A549 (cell line): ENCODE measurements around the gene SLC6A19. TPM values are rescaled to one million over a fixed set of nuclear protein-coding genes. Genes with fewer than 3 reads are reported as not detected.

Experiments used
- ATAC-seq, 2 experiments: fragments of 200-7000 bp in 1 of 2; fragments of >200 bp in 1 of 2; cut with Nextera tagmentation in 1 of 2; cut with Tn5 transposase in 1 of 2; 3 replicates each; pipeline versions ENCODE4 v1.8.0 to v1.9.1; 2018 to 2020; ENCODE audit warnings: mild to moderate bottlenecking in 1 of 2, moderate library complexity in 1 of 2
- CTCF ChIA-PET: fragments of 300-600 bp; sonication (Branson Sonifier 250); formaldehyde crosslinking; extraction: SDS; loops from one replicate; lab custom pipeline; 2021; ENCODE audit warnings: antibody characterized with exemption, inconsistent platforms; lab: Yijun Ruan, JAX
- POLR2A ChIA-PET: fragments of 350-600 bp; formaldehyde crosslinking; extraction: SDS; loops from one replicate; lab custom pipeline; 2021; ENCODE audit warnings: antibody characterized with exemption, inconsistent platforms; lab: Yijun Ruan, JAX
- DNase-seq, 2 experiments: peaks; one replicate each; pipeline versions ENCODE4 v3.0.0 to v3.0.0-alpha.2; 2011 to 2016; ENCODE audit warnings: low read depth in 1 of 2, low spot score in 1 of 2
- FAIRE-seq: peaks from 2 replicates; lab custom pipeline; 2011; peaks lifted over from hg19 to GRCh38; lab: Jason Lieb, UNC
- H3K27ac ChIP-seq, 2 experiments: fragments of >200 bp; sonication (Bioruptor Twin); formaldehyde crosslinking; 3 replicates each; pipeline ENCODE4 v1.5.1; 2016 to 2017
- H3K4me1 ChIP-seq: fragments of >200 bp; sonication (Bioruptor Twin); formaldehyde crosslinking; 3 replicates; pipeline ENCODE4 v1.6.1; 2016
- H3K4me2 ChIP-seq: fragments of >200 bp; sonication (Bioruptor Twin); formaldehyde crosslinking; 3 replicates; pipeline ENCODE4 v1.6.1; 2016
- H3K4me3 ChIP-seq: fragments of >200 bp; sonication (Bioruptor Twin); formaldehyde crosslinking; 3 replicates; pipeline ENCODE4 v1.5.1; 2016
- H3K9me3 ChIP-seq: fragments of >200 bp; sonication (Bioruptor Twin); formaldehyde crosslinking; 3 replicates; pipeline ENCODE4 v1.6.1; 2016
- ATOH8 ChIP-seq: fragments of 250-450 bp; sonication (Bioruptor Pico); IDR thresholded peaks from 2 replicates; pipeline ENCODE4 v1.5.0; 2020; ENCODE audit warnings: low read depth, mild to moderate bottlenecking, moderate library complexity
- BHLHE40 ChIP-seq: IDR thresholded peaks from 2 replicates; pipeline ENCODE4 v1.6.1; 2012; ENCODE audit warnings: low read depth, low read length, inconsistent platforms
- CBX8 ChIP-seq: fragments of 200-600 bp; sonication (generic); IDR thresholded peaks from 2 replicates; pipeline ENCODE4 v1.6.1; 2016
- CHD4 ChIP-seq: fragments of 200-600 bp; sonication (generic); IDR thresholded peaks from 2 replicates; pipeline ENCODE4 v1.6.1; 2016; ENCODE audit warnings: antibody characterized with exemption, mild to moderate bottlenecking, borderline replicate concordance
- CTCF ChIP-seq: fragments of >200 bp; sonication (Bioruptor Twin); formaldehyde crosslinking; IDR thresholded peaks from 3 replicates; pipeline ENCODE4 v1.5.1; 2016
- EP300 ChIP-seq, 2 experiments: fragments of >200 bp; sonication (Bioruptor Twin); formaldehyde crosslinking; IDR thresholded peaks; 2 replicates in 1 of 2; 3 replicates in 1 of 2; pipeline ENCODE4 v1.6.1; 2016 to 2017
- HDAC2 ChIP-seq: fragments of 200-600 bp; sonication (generic); IDR thresholded peaks from 2 replicates; pipeline ENCODE4 v1.6.1; 2016
- HEYL ChIP-seq: fragments of 250-450 bp; sonication (Bioruptor Pico); IDR thresholded peaks from 2 replicates; pipeline ENCODE4 v1.8.0; 2021; ENCODE audit warnings: mild to moderate bottlenecking, moderate library complexity
- HOXB13 ChIP-seq: fragments of 250-450 bp; sonication (Bioruptor Pico); IDR thresholded peaks from 2 replicates; pipeline ENCODE4 v1.5.0; 2020; ENCODE audit warnings: low read depth, mild to moderate bottlenecking, moderate library complexity
- HOXB5 ChIP-seq: fragments of 250-450 bp; sonication (Bioruptor Pico); IDR thresholded peaks from 2 replicates; pipeline ENCODE4 v1.5.0; 2020; ENCODE audit warnings: mild to moderate bottlenecking, moderate library complexity
- MAX ChIP-seq: IDR thresholded peaks from 2 replicates; pipeline ENCODE4 v1.6.1; 2012
- MYC ChIP-seq: IDR thresholded peaks from 2 replicates; pipeline ENCODE4 v1.6.1; 2012; ENCODE audit warnings: mild to moderate bottlenecking, inconsistent platforms, low read length, improper control_type of control experiment, borderline replicate concordance
- NPAS2 ChIP-seq: fragments of 250-450 bp; sonication (Bioruptor Pico); IDR thresholded peaks from 2 replicates; pipeline ENCODE4 v1.8.0; 2022; ENCODE audit warnings: mild to moderate bottlenecking, moderate library complexity, borderline replicate concordance
- NR3C1 ChIP-seq: fragments of >200 bp; sonication (Bioruptor Twin); formaldehyde crosslinking; IDR thresholded peaks from 3 replicates; pipeline ENCODE4 v1.6.1; 2017
- POLR2AphosphoS2 ChIP-seq: conservative IDR thresholded peaks from 2 replicates; pipeline ENCODE4 v1.6.1; 2012; ENCODE audit warnings: low read length, improper control_type of control experiment, inconsistent platforms
- RAD21 ChIP-seq, 2 experiments: fragments of >200 bp in 1 of 2; sonication (Bioruptor Twin) in 1 of 2; formaldehyde crosslinking in 1 of 2; IDR thresholded peaks in 1 of 2; conservative IDR thresholded peaks in 1 of 2; 2 replicates in 1 of 2; 3 replicates in 1 of 2; pipeline ENCODE4 v1.6.1; 2012 to 2018; ENCODE audit warnings: inconsistent platforms in 1 of 2
- RARB ChIP-seq: fragments of 250-450 bp; sonication (Bioruptor Pico); IDR thresholded peaks from 2 replicates; pipeline ENCODE4 v1.8.0; 2021; ENCODE audit warnings: mild to moderate bottlenecking, moderate library complexity
- RFX5 ChIP-seq: fragments of 450-650 bp; IDR thresholded peaks from 2 replicates; pipeline ENCODE4 v1.7.1; 2014; ENCODE audit warnings: antibody characterized with exemption, mild to moderate bottlenecking, moderate library complexity
- SMC3 ChIP-seq: fragments of >200 bp; sonication (Bioruptor Twin); formaldehyde crosslinking; IDR thresholded peaks from 3 replicates; pipeline ENCODE4 v1.6.1; 2018; ENCODE audit warnings: inconsistent platforms
- TFCP2L1 ChIP-seq: fragments of 250-450 bp; sonication (Bioruptor Pico); IDR thresholded peaks from 2 replicates; pipeline ENCODE4 v1.5.0; 2021; ENCODE audit warnings: mild to moderate bottlenecking
- ZFP36 ChIP-seq: fragments of 450-650 bp; IDR thresholded peaks from 2 replicates; pipeline ENCODE4 v1.6.1; 2014; ENCODE audit warnings: borderline replicate concordance; ENCODE audit not compliant: partially characterized antibody
- ZNF302 ChIP-seq: fragments of 250-450 bp; sonication (Bioruptor Pico); IDR thresholded peaks from 2 replicates; pipeline ENCODE4 v1.9.0; 2021; ENCODE audit warnings: inconsistent platforms, mild to moderate bottlenecking, moderate library complexity
- WGBS: methylation state at CpG from one replicate; pipeline ENCODE4 v1.1.6; 2017; ENCODE audit errors: missing lambda C conversion rate; 5-methylcytosine and 5-hydroxymethylcytosine counted together
- polyA plus RNA-seq, 4 experiments: library from polyadenylated mRNA; depleted of rRNA in 3 of 4; stranded (reverse); fragments of >200 nt; fragmentation: RNase III in 1 of 4; extraction: RNeasy Plus Mini Kit Qiagen cat#74134 plus additional on column Dnase treatment in 1 of 4; gene quantifications; 2 replicates in 3 of 4; 3 replicates in 1 of 4; pipeline ENCODE4 v1.2.3, GENCODE V29; 2011 to 2017
- TF ChIP-seq, protein P1 (sequence below): IDR thresholded peaks from 2 replicates; pipeline ENCODE4 v1.6.1; 2012; ENCODE audit warnings: low read depth, borderline replicate concordance
- TF ChIP-seq, protein P2 (sequence below): fragments of 250-450 bp; sonication (Bioruptor Pico); IDR thresholded peaks from 2 replicates; pipeline ENCODE4 v1.5.0; 2021; ENCODE audit warnings: mild to moderate bottlenecking, moderate library complexity, borderline replicate concordance
- TF ChIP-seq, protein P3 (sequence below): fragments of 450-650 bp; IDR thresholded peaks from 2 replicates; pipeline ENCODE4 v1.6.1; 2014; ENCODE audit warnings: antibody characterized with exemption
- TF ChIP-seq, protein P4 (sequence below): IDR thresholded peaks from 2 replicates; pipeline ENCODE4 v1.6.1; 2012

SLC6A19 gene
- polyA plus RNA-seq, 2 of the 4 experiments (the other 2 are of a cell fraction), result 0.01 TPM; not detected in 1

GRCh38 chr5:1179383-1179715, 22.0 kb upstream of the SLC6A19 start:
- H3K4me3 ChIP-seq, result no peak overlapping the region
- no peak for FAIRE-seq
- no peak for TF ChIP-seq TFCP2L1 (CRISPR knock-in tag)
- TF ChIP-seq ZNF302, result no peak
- TF ChIP-seq HDAC2, result no peak
- TF ChIP-seq, protein P1, sequence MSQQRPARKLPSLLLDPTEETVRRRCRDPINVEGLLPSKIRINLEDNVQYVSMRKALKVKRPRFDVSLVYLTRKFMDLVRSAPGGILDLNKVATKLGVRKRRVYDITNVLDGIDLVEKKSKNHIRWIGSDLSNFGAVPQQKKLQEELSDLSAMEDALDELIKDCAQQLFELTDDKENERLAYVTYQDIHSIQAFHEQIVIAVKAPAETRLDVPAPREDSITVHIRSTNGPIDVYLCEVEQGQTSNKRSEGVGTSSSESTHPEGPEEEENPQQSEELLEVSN, result no peak
- TF ChIP-seq, protein P2, sequence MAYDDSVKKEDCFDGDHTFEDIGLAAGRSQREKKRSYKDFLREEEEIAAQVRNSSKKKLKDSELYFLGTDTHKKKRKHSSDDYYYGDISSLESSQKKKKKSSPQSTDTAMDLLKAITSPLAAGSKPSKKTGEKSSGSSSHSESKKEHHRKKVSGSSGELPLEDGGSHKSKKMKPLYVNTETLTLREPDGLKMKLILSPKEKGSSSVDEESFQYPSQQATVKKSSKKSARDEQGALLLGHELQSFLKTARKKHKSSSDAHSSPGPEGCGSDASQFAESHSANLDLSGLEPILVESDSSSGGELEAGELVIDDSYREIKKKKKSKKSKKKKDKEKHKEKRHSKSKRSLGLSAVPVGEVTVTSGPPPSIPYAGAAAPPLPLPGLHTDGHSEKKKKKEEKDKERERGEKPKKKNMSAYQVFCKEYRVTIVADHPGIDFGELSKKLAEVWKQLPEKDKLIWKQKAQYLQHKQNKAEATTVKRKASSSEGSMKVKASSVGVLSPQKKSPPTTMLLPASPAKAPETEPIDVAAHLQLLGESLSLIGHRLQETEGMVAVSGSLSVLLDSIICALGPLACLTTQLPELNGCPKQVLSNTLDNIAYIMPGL, result no peak
- TF ChIP-seq NR3C1, result no peak
- no peak for TF ChIP-seq EP300 (IDR thresholded peaks at IDR 0.05)
- no peak for TF ChIP-seq RAD21 (conservative IDR thresholded peaks at IDR 0.05 in 1 of 2, IDR thresholded peaks at IDR 0.05 in 1 of 2)
- TF ChIP-seq, protein P3, sequence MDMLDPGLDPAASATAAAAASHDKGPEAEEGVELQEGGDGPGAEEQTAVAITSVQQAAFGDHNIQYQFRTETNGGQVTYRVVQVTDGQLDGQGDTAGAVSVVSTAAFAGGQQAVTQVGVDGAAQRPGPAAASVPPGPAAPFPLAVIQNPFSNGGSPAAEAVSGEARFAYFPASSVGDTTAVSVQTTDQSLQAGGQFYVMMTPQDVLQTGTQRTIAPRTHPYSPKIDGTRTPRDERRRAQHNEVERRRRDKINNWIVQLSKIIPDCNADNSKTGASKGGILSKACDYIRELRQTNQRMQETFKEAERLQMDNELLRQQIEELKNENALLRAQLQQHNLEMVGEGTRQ, result no peak
- no peak for TF ChIP-seq NPAS2 (CRISPR knock-in tag)
- TF ChIP-seq, protein P4, sequence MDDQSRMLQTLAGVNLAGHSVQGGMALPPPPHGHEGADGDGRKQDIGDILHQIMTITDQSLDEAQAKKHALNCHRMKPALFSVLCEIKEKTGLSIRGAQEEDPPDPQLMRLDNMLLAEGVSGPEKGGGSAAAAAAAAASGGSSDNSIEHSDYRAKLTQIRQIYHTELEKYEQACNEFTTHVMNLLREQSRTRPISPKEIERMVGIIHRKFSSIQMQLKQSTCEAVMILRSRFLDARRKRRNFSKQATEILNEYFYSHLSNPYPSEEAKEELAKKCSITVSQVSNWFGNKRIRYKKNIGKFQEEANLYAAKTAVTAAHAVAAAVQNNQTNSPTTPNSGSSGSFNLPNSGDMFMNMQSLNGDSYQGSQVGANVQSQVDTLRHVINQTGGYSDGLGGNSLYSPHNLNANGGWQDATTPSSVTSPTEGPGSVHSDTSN, result no peak
- no peak for ATAC-seq
- H3K4me2 ChIP-seq, result no peak overlapping the region
- no CpG with 5 or more reads among the region's 9 CpGs for WGBS
- CTCF ChIA-PET, result no interaction called here
- H3K9me3 ChIP-seq, result no peaks in the 10 kb centered on the region
- H3K4me1 ChIP-seq, result no peaks in the 10 kb centered on the region
- H3K27ac ChIP-seq, result no peak overlapping the region
- no peak for DNase-seq
- POLR2A ChIA-PET, result no interaction called here

- no peak for ATAC-seq
- no peak overlapping the region for H3K27ac ChIP-seq
- no peak for FAIRE-seq
- POLR2A ChIA-PET, result no interaction called here
- TF ChIP-seq MAX, result no peak
- no peak for TF ChIP-seq MYC
- TF ChIP-seq RFX5, result no peak
- TF ChIP-seq ATOH8 (CRISPR knock-in tag), result no peak
- TF ChIP-seq POLR2AphosphoS2, result no peak
- TF ChIP-seq RARB (CRISPR knock-in tag), result no peak
- TF ChIP-seq, all 56 proteins: peak for 0
- no peak for DNase-seq
- no peak overlapping the region for H3K4me2 ChIP-seq
- no peaks in the 10 kb centered on the region for H3K9me3 ChIP-seq
- no peaks in the 10 kb centered on the region for H3K4me1 ChIP-seq
- no peak overlapping the region for H3K4me3 ChIP-seq
- CTCF ChIA-PET, result interaction anchor here (1.0 to 1.1 kb wide), 2 partner anchors 12 to 465 kb away, joined by 3 to 4 read pairs; no protein-coding TSS in a partner anchor
- WGBS, result no CpG with 5 or more reads among the region's 20 CpGs
Observed at GRCh38 chr5:1180096-1180495, 21.3 kb upstream of the SLC6A19 start.

DNA sequence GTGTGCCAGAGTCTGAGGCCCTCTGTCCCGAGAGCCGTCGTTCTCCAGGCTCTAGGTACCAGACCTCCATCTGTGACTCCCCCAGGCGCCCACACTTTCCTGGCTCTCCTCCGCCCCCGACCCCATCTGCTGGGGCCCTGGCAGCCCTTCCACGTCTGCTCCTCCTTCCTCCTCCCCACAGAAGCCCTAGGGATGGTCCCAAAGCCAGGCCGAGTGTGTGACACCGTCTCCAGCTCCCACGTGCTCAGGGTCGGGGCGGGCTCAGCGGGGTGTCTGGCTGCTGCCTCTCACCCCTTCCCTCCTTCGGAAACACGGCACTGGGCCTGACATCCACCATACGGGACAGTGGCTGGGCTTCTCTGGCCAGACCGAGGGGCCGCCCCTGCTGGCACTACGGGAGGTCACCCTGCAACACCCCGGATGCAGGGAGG, 20.5 kb upstream of the SLC6A19 start:
- no peaks in the 10 kb centered on the region for H3K4me1 ChIP-seq
- H3K27ac ChIP-seq, result no peak overlapping the region
- H3K4me3 ChIP-seq, result no peak overlapping the region
- WGBS, result 71% methylated on average over 17 of the region's 20 CpGs
- no peak for TF ChIP-seq CTCF
- no peak for TF ChIP-seq TFCP2L1 (CRISPR knock-in tag)
- no peak for TF ChIP-seq HEYL (CRISPR knock-in tag)
- TF ChIP-seq CBX8, result no peak
- no peak for TF ChIP-seq BHLHE40
- TF ChIP-seq POLR2AphosphoS2, result no peak
- no peak for TF ChIP-seq RFX5
- TF ChIP-seq HOXB5, result no peak
- TF ChIP-seq MAX, result no peak
- TF ChIP-seq HOXB13 (CRISPR knock-in tag), result no peak
- TF ChIP-seq CHD4, result no peak
- TF ChIP-seq SMC3, result no peak
- TF ChIP-seq, protein P1, result no peak
- no peak for TF ChIP-seq ZFP36
- FAIRE-seq (no peak), DNase-seq (no peak), ATAC-seq (no peak)
- H3K9me3 ChIP-seq, result no peaks in the 10 kb centered on the region
- ChIA-PET CTCF (interaction anchor here (1.0 to 1.1 kb wide), 2 partner anchors 13 to 464 kb away, joined by 3 to 4 read pairs; no protein-coding TSS in a partner anchor), POLR2A (no interaction called here)
- H3K4me2 ChIP-seq, result no peak overlapping the region
